ENCODE measurements around the gene RBP5. TPM values are rescaled to one million over a fixed set of nuclear protein-coding genes. Genes with fewer than 3 reads are reported as not detected.

The RBP5 gene
- total and polyA plus RNA-seq, 9 of the 15 experiments (the other 6 are each of a cell fraction or from before 2014, with no cell fraction given) = 8.6 to 22.5 (median 11.4) TPM

- TSS peak; percentile 80 for BruUV-seq (replicated peaks)
- FAIRE-seq (peak; percentile 80), DNase-seq (ENCODE audit: extremely low read depth in 1 of 4, low spot score in 3 of 4) (peak in 1 of 4 experiments; percentile 45), ATAC-seq (peak; percentile 24)
- peaks cover 52 to 68% of the 10 kb centered on the region in 2 experiments for H3K4me1 ChIP-seq (replicated peaks in 1 of 2; ENCODE audit: control insufficient read depth in 2 of 2, insufficient read depth in 2 of 2, low read length in 2 of 2)
- peak overlapping the region; percentile 68 to 91 for H3K9ac ChIP-seq (ENCODE audit: insufficient read depth in 1 of 2, low read depth in 2 of 2, low read length in 2 of 2)
- intact Hi-C loops (cut with micrococcal nuclease) = no loop called here
- peak overlapping the region; percentile 87 for H3K4me2 ChIP-seq (ENCODE audit: insufficient read depth, low read length)
- CTCF ChIA-PET (ENCODE audit: low intra/inter-chr PET ratio) = no interaction called here
- no peaks in the 10 kb centered on the region for H3K9me1 ChIP-seq (ENCODE audit: control insufficient read depth, insufficient read depth, low read length)
- H3K79me2 ChIP-seq (ENCODE audit: control insufficient read depth, insufficient read depth, low read length) = peaks cover 35% of the 10 kb centered on the region
- H3K4me3 ChIP-seq = peak overlapping the region; percentile 61
- in situ Hi-C loops (cut with MboI) = no loop called here
- H3K36me3 ChIP-seq (ENCODE audit: control insufficient read depth, insufficient read depth, low read length) = 0 out of 3 replicates have a peak, but pooled peaks cover 4% of the 10 kb centered on the region
- H3K27ac ChIP-seq (ENCODE audit: extremely low read depth, low read depth, low read length) = peak overlapping the region; percentile 81
- H2AFZ ChIP-seq (ENCODE audit: low read depth, low read length) = peak overlapping the region; percentile 84
- 3% methylated on average over 16 of the region's 17 CpGs for WGBS (ENCODE audit: insufficient coverage, low coverage, missing lambda C conversion rate)
- no peaks in the 10 kb centered on the region for H3K27me3 ChIP-seq (ENCODE audit: control insufficient read depth in 2 of 2, insufficient read depth in 2 of 2, low read length in 2 of 2)
- POLR2A ChIA-PET = interaction anchor here (0.8 to 1.3 kb wide), 3 partner anchors 10 to 13 kb away, joined by 3 to 5 read pairs (median 3); no protein-coding TSS in a partner anchor
- 0 out of 2 replicates have a peak, but pooled peaks cover 2% of the 10 kb centered on the region for H4K20me1 ChIP-seq (replicated peaks; ENCODE audit: control insufficient read depth, insufficient read depth, low read length)
- H3K9me3 ChIP-seq (replicated peaks; ENCODE audit: control insufficient read depth, insufficient read depth, low read depth, low read length) = no peaks in the 10 kb centered on the region
- TF ChIP-seq SRSF9 (IDR thresholded peaks at IDR 0.05; ENCODE audit: borderline replicate concordance, low read depth, low read length) (no peak), ZBTB11 (CRISPR knock-in tag; IDR thresholded peaks at IDR 0.05) (peak in 1 of 3 experiments; percentile 87; a peak in 2 of 6 replicates), DDX20 (tag; IDR thresholded peaks at IDR 0.05; ENCODE audit: low read depth) (no peak), ZNF263 (CRISPR knock-in tag; IDR thresholded peaks at IDR 0.05; ENCODE audit: borderline replicate concordance) (peak; percentile 46; the same call in 1 of the 2 replicates), BDP1 (IDR thresholded peaks at IDR 0.05; ENCODE audit: insufficient read depth, insufficient read length) (no peak), CTBP1 (IDR thresholded peaks at IDR 0.05; ENCODE audit: borderline replicate concordance) (0 out of 2 replicates have a peak, but pooled peaks have one; percentile 5), GABPB1 (CRISPR knock-in tag; IDR thresholded peaks at IDR 0.05) (0 out of 2 replicates have a peak, but pooled peaks have one; percentile 22), RBFOX2 (IDR thresholded peaks at IDR 0.05; ENCODE audit: low read depth, low read length) (peak; percentile 50; the same call in 1 of the 2 replicates), MYC (IDR thresholded peaks at IDR 0.05; ENCODE audit: low read depth, low read length) (peak; percentile 4; the same call in 1 of the 2 replicates), MYC (CRISPR knock-in tag; IDR thresholded peaks at IDR 0.05; ENCODE audit: borderline replicate concordance, low read depth) (no peak), L3MBTL2 (IDR thresholded peaks at IDR 0.05) (0 out of 2 replicates have a peak, but pooled peaks have one; percentile 11), ZNF592 (IDR thresholded peaks at IDR 0.05) (0 out of 2 replicates have a peak, but pooled peaks have one; percentile 37), POLR2G (IDR thresholded peaks at IDR 0.05; ENCODE audit: low read depth, low read length) (0 out of 2 replicates have a peak, but pooled peaks have one; percentile 27)
These were observed 618 bp downstream of the RBP5 start for GRCh38 chr12:7127916-7128626.
